A549 (cell line): ENCODE data around the gene GUCY1A2.

ENCODE experiments used
- HOXA7 ChIP-seq: fragments of 250-450 bp; sonication (Bioruptor Pico); IDR thresholded peaks from 2 replicates; pipeline ENCODE4 v1.5.0; 2020; ENCODE audit warnings: mild to moderate bottlenecking, moderate library complexity
- KDM1A ChIP-seq: fragments of 200-600 bp; sonication (generic); IDR thresholded peaks from 2 replicates; pipeline ENCODE4 v1.6.1; 2016; ENCODE audit warnings: low read depth, mild to moderate bottlenecking
- MAFK ChIP-seq: fragments of 450-650 bp; IDR thresholded peaks from 2 replicates; pipeline ENCODE4 v1.6.1; 2014; ENCODE audit not compliant: partially characterized antibody
- MYC ChIP-seq: IDR thresholded peaks from 2 replicates; pipeline ENCODE4 v1.6.1; 2012; ENCODE audit warnings: mild to moderate bottlenecking, inconsistent platforms, low read length, improper control_type of control experiment, borderline replicate concordance
- PHF8 ChIP-seq: fragments of 200-600 bp; sonication (generic); IDR thresholded peaks from 2 replicates; pipeline ENCODE4 v1.6.1; 2016; ENCODE audit warnings: low read depth, mild to moderate bottlenecking, antibody characterized with exemption, moderate library complexity, borderline replicate concordance
- POLR2A ChIP-seq: IDR thresholded peaks from 2 replicates; pipeline ENCODE4 v1.6.1; 2012; ENCODE audit warnings: mild to moderate bottlenecking, low read length
- TF ChIP-seq, protein P1 (sequence below): fragments of 450-650 bp; IDR thresholded peaks from 2 replicates; pipeline ENCODE4 v1.6.1; 2014; ENCODE audit warnings: antibody characterized with exemption
- TF ChIP-seq, protein P2 (sequence below): fragments of >200 bp; sonication (Bioruptor Twin); formaldehyde crosslinking; IDR thresholded peaks from 3 replicates; pipeline ENCODE4 v1.5.1; 2016

DNA sequence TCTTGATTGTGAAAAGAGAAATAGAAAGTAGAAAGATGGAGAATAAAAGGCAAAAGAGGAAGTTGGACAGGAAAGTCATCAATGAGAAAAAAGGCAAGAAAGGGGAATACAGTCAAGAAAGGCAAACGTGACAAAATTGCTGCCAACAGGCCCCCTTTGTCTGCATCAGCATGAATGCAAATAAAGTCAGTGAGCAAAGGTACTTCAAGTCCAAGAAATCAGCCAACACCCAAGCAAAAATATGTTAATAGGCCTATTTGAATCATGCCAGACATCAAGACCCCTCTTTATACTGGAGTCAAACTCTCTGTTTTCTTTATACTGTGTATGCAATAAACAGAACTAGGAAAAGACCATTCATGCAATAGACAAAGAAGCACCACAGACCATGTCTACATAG lies 34.3 kb downstream of the GUCY1A2 start:
- TF ChIP-seq PHF8 (no peak), POLR2A (no peak), MAFK (no peak), KDM1A (no peak), HOXA7 (no peak), MYC (no peak)
- TF ChIP-seq, protein P1, sequence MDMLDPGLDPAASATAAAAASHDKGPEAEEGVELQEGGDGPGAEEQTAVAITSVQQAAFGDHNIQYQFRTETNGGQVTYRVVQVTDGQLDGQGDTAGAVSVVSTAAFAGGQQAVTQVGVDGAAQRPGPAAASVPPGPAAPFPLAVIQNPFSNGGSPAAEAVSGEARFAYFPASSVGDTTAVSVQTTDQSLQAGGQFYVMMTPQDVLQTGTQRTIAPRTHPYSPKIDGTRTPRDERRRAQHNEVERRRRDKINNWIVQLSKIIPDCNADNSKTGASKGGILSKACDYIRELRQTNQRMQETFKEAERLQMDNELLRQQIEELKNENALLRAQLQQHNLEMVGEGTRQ, result no peak
- TF ChIP-seq, protein P2, sequence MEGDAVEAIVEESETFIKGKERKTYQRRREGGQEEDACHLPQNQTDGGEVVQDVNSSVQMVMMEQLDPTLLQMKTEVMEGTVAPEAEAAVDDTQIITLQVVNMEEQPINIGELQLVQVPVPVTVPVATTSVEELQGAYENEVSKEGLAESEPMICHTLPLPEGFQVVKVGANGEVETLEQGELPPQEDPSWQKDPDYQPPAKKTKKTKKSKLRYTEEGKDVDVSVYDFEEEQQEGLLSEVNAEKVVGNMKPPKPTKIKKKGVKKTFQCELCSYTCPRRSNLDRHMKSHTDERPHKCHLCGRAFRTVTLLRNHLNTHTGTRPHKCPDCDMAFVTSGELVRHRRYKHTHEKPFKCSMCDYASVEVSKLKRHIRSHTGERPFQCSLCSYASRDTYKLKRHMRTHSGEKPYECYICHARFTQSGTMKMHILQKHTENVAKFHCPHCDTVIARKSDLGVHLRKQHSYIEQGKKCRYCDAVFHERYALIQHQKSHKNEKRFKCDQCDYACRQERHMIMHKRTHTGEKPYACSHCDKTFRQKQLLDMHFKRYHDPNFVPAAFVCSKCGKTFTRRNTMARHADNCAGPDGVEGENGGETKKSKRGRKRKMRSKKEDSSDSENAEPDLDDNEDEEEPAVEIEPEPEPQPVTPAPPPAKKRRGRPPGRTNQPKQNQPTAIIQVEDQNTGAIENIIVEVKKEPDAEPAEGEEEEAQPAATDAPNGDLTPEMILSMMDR, result no peak
